ENCODE data around the gene HMG20A.

The HMG20A gene

GRCh38 chr15:77436822-77437221, 16.1 kb downstream of the HMG20A start:
- no peak for DNase-seq

- no peak for DNase-seq
Observed at GRCh38 chr15:77437264-77437663, 16.6 kb downstream of the HMG20A start.

- DNase-seq: no peak
Observed at GRCh38 chr15:77440378-77440999, 19.8 kb downstream of the HMG20A start.

GRCh38 chr15:77446840-77447390, 26.2 kb downstream of the HMG20A start:
- no peak for DNase-seq

GRCh38 chr15:77454265-77454664, 33.6 kb downstream of the HMG20A start:
- DNase-seq: no peak

- no peak for DNase-seq
Observed at GRCh38 chr15:77454951-77455350, 34.3 kb downstream of the HMG20A start.

- DNase-seq: no peak
Observed at GRCh38 chr15:77455696-77456321, 35.1 kb downstream of the HMG20A start.

GRCh38 chr15:77456746-77457145, 36.1 kb downstream of the HMG20A start:
- DNase-seq: no peak

GRCh38 chr15:77457191-77457904, 36.7 kb downstream of the HMG20A start:
- no peak for DNase-seq

GRCh38 chr15:77457905-77458265, 37.2 kb downstream of the HMG20A start:
- no peak for DNase-seq

GRCh38 chr15:77459031-77459430, 38.3 kb downstream of the HMG20A start:
- DNase-seq: no peak

GRCh38 chr15:77461486-77461885, 40.8 kb downstream of the HMG20A start:
- no peak for DNase-seq

GRCh38 chr15:77464129-77464865, 43.6 kb downstream of the HMG20A start:
- no peak for DNase-seq

- no peak for DNase-seq
Observed at GRCh38 chr15:77466521-77466920, 45.8 kb downstream of the HMG20A start.

- no peak for DNase-seq
Observed at GRCh38 chr15:77468896-77469295, 48.2 kb downstream of the HMG20A start.

- no peak for DNase-seq
Observed at GRCh38 chr15:77470235-77470634, 49.5 kb downstream of the HMG20A start.

- no peak for DNase-seq
Observed at GRCh38 chr15:77473328-77473727, 52.6 kb downstream of the HMG20A start.

GRCh38 chr15:77474310-77474988, 53.8 kb downstream of the HMG20A start:
- DNase-seq: no peak

- no peak for DNase-seq
Observed at GRCh38 chr15:77475001-77475400, 54.3 kb downstream of the HMG20A start.

GRCh38 chr15:77475898-77476297, 55.2 kb downstream of the HMG20A start:
- no peak for DNase-seq

GRCh38 chr15:77476995-77477394, 56.3 kb downstream of the HMG20A start:
- no peak for DNase-seq

- DNase-seq: no peak
Observed at GRCh38 chr15:77478051-77478450, 57.4 kb downstream of the HMG20A start.

GRCh38 chr15:77479015-77479414, 58.3 kb downstream of the HMG20A start:
- DNase-seq: no peak
